GM18520 (cell line): ENCODE results near the gene TAP1.
A peak's percentile ranks its signal among the peaks of the same experiment; 100 is the strongest.

Experiments used
- ATAC-seq: cut with Tn5 transposase; IDR thresholded peaks from one replicate; pipeline ENCODE4 v1.9.1; 2021; ENCODE audit not compliant: unreplicated experiment

The TAP1 gene

GRCh38 chr6:32862725-32863124 lies 9.2 kb upstream of the TAP1 start:
- ATAC-seq = no peak

DNA sequence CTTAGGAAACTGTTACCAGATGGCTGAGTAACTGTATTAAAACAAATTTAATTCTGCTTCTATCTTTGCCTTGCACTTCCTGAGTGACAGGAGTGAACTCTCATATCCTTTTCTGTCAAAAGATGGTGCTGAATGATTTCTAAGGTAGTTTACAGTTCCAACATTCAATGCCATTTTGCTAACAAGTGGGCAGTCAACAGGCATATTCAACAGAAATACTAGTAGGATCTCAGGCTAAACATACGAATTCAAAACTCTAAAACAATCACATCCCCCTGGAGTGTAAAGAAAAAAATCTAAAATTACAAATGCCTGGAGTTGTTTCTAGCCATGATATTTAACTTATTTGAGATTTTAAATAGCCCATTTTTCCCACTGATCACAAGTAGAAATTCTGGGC lies 7.2 kb upstream of the TAP1 start:
- no peak for ATAC-seq

DNA sequence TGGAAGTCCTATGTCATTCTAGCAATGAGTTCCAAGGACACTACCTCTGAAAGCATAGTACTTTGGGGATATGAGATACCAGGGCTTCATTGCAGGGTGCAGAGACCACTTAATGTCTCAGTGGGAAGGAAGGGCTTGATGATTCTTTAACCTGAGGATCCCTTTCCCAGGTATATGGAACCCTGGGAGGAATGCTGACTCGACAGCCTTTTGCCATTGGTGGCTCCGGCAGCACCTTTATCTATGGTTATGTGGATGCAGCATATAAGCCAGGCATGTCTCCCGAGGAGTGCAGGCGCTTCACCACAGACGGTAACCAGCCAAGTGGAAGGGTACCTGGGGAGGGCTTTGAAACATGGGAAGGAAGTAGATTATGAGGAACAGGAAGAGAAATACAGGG lies 4.7 kb upstream of the TAP1 start:
- ATAC-seq = no peak

DNA sequence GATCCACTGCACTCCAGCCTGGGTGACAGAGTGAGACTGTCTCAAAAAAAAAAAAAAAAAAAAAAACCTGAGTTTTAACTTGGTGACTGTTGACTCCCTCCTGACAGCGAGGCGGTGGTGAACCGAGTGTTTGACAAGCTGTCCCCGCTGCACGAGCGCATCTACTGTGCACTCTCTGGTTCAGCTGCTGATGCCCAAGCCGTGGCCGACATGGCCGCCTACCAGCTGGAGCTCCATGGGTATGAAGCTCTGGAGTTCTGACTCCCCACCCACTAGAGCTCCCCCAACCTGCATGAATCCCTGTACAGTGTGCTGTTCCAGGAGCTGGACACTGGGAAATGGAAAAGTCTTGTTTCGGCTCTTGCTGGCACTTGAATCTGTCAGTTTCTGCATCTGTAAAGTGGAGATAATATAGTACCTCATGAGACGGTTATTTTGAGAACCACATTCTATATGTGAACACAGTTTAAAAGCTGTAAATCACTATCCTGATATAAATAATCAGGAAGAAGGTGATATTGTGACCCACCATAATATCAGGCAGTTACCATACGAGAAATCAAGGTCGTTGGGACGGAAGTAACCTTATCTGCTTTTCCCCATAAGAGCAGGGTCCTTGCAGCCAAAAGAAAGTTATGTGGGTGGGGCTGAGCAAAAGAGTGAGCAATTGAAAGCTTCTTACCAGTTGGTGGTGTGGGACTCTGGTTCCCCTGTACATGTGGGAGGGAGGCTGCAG lies 3.8 kb upstream of the TAP1 start:
- no peak for ATAC-seq

DNA sequence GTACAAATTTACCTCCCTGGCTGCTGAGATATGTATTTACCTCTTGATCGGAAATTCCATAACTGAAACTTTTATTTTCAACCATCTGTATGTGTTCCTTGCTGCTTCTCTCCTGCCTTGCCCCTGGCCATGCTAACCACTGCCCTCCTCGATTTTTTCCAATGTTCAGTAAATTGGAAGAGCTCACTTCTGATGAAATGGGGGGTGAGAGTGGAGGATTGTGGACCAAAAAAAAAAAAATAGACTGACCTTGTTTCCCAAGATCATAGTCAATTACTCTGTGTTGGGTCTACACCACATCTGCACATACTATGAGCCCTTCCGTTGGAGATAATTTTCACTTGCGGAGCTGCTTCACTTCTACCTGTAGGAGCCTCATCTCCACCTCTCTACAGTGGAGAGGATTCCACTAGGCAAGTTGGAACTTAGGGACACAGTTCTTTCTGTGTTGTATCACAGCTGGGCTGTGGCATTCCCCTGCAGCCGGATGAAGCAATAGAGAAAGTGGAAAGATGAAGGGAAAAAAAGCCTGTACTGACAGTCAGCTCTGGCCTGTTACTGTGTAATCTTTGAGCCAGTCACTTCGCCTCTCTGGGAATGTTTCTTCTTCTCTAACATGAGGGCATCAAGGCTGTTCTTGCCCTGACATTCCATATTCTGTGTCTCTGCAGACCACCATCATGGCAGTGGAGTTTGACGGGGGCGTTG lies 2.1 kb upstream of the TAP1 start:
- no peak for ATAC-seq

GRCh38 chr6:32854376-32855178 lies 1.1 kb upstream of the TAP1 start:
- peak; percentile 3 for ATAC-seq

DNA sequence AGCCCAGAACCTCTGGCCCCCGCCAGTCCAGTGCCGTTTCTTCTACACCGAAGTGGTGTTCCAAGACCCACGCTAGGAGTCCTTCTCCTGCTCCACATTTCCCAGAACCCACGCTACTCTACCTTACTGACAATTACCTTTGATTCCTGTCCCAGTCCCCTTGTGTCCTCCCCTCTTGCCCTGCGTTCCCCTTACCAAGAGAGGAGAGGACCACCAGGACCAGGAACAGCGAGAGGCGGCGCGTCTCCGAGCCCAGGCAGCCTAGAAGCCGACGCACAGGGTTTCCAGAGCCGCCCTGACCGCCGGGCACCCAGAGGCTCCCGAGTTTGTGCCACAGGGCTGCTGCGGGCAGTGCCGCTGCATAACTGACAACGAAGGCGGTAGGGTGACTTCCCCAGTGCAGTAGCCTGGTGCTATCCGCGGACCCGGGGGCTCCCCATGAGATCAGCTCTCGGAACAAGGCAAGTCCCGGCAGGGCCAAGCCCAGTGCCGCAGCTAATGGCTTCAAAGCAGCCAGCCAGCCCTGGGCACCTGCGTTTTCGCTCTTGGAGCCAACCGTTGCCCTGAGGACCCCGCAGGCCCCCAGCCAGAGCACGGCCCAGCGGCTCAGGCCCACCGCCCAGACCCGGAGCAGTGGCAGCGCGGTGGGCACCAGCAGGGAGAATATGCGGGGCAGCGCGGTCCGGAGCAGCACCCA lies 512 bp downstream of the TAP1 start:
- peak; percentile 20 for ATAC-seq

DNA sequence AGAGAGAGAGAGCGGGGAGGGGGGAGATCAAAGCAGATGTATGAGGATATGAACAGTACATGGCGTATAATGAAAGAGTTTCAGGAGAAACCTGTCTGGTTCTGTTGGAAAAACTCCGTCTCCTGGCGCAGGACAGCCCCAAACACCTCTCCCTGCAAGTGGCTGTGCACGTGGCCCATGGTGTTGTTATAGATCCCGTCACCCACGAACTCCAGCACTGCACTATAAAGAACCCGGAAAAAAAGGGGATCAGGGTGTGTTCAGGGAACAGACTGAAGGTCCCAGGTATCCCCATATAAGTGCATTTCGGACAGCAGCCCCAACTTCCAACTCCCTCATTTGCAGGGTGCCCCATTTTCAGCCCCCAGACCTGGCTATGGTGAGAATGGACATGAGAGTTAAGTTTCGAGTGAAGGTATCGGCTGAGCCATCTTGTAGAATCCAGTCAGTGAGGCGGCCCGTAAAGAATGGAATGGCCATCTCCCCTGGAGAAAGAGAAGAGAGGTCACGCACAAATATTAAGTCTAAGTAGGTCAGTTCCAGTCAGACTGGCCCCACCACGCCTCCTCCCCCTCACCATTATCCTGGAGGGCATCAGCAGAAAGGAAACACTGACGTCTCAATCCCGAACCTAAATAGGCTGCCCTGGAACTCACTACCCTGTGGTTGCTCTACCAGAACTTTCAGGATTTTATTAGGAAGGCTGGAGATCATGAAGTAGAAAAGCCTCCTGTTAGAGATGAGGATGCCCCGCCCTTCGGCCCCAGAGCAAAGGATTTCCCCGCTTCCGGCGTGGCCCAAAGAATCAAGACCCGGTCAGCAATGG lies 1.3 kb downstream of the TAP1 start:
- ATAC-seq = no peak

DNA sequence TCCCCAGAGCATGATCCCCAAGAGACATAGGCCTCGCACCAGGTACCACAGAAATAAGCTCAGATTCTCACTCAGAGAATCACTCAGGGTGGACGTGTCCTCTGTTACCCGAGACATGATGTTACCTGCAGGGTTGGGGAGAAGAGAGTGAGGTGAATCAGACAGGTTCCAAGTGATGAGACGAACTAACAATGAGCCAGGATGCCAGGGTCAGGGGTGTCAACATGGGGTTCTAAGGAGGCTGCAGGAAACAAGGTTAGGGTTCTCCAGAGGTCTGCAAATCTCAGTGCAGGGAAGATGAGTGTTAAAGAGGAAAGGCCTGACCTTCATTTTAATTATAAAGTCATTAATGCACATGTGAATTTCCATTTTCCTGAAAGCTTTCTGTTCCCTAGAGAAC lies 2.5 kb downstream of the TAP1 start:
- no peak for ATAC-seq

GRCh38 chr6:32849126-32849525 lies 4.4 kb downstream of the TAP1 start:
- no peak for ATAC-seq

DNA sequence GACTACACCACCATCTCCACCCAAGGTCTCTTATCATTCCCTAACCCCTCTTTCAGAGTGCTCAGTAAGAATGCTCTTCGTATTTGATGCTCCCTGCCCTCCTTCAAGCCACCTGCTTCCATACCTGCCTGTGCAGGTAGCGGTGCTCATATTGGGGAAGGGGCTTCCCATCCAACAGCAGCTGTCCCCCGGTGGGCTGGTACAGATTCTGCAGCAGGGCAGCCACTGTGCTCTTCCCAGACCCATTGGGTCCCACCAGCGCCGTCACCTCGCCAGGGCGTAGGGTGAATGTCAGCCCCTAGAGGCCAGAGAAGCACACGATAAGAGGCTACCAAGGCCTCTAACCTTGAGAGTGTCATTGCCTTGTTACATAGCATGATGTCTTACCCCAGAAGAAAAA lies 5.7 kb downstream of the TAP1 start:
- no peak for ATAC-seq

GRCh38 chr6:32847004-32847403 lies 6.5 kb downstream of the TAP1 start:
- ATAC-seq = no peak

DNA sequence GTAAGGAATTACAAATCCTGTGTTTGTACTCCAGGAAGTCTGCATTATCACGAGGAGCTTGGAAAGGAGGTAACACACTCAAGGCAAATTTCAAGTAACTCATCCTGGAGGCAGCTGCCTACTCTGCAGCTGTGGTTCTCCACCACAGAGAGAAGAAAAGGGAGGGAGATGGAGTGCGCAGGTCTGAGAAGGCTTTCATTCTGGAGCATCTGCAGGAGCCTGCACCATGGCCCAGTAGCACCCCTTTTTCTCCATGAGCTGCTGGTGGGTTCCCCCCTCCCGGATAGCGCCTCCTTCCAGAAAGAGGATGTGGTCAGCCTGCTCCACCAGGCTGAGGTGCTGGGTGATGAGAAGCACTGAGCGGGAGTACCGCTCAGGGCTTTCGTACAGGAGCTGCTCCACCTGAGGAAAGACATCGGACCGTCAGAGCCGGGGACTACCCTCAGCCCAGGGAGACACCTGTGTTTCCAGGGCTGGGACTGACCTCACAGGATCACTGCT lies 8.1 kb downstream of the TAP1 start:
- no peak for ATAC-seq

- ATAC-seq = no peak
These were observed 8.6 kb downstream of the TAP1 start for GRCh38 chr6:32844839-32845383.

GRCh38 chr6:32843979-32844838 lies 9.3 kb downstream of the TAP1 start, which contains the start of gene PSMB8:
TSS of gene PSMB8 (minus strand) at chr6:32844047. CDS start at chr6:32843996, 51 bp downstream.
- ATAC-seq = peak; percentile 68

DNA sequence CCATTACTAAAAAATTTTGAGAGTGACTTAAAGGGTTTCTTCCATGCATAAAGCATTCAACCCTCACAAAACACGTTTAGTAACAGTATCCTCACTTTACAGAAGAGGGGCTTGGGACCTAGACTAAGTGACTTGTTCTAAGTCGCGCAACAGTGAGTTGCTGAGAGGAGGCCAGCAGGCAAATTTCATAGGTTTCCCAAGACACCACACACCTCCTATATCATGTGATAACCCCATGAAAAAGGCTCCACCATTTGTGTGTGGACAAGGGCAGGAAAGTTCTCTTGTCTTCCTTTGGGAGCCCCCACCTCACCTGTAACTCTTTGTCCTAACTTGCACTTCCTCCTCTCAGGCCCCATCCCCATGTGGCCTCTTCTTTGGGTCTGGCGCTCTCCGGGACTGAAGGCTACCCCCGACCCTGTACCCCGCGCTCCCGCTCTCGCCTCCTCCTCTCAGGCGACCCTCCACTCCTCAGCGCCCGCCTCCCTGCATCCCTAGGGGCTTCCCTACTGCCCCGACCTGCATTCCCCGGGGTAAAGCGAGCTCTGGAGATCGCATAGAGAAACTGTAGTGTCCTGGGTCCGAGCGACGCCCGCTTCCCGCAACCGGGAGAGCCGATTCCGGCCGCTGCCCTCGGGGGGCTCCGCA lies 10.0 kb downstream of the TAP1 start:
- no peak for ATAC-seq

- no peak for ATAC-seq
These were observed 10.8 kb downstream of the TAP1 start for GRCh38 chr6:32842690-32843089.

DNA sequence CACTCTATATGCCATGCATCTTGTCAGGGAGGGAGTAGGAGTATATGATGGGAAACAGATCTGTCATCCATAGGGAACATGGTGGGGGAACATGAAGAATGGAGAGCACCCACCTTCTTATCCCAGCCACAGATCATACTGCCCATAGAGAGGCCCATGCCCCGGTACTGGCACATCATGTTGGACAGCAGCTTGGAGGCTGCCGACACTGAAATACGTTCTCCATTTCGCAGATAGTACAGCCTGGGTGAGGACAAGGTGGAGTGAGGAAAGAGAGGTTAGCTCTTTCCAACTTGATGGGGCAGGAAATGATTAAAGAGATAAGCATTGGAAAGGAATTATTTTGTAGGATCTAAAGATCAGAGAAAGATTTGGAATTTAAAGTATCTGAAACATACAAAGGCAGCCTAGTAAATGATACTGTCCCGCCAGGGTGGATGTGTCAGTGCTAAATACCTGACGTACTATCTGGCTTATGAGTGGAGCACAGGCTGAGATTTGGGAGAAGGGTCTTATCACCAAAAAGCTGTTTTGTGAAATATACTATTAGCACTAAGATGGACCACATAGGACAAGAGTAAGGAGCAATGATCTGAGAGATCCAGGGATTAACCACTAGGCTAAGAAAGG lies 11.4 kb downstream of the TAP1 start:
- no peak for ATAC-seq
